ENCODE results near the gene LFNG. TPM values are rescaled to one million over a fixed set of nuclear protein-coding genes. Genes with fewer than 3 reads are reported as not detected.

Gene LFNG
- total RNA-seq, 1 experiment from 2014 or later = 21.3 TPM

DNA sequence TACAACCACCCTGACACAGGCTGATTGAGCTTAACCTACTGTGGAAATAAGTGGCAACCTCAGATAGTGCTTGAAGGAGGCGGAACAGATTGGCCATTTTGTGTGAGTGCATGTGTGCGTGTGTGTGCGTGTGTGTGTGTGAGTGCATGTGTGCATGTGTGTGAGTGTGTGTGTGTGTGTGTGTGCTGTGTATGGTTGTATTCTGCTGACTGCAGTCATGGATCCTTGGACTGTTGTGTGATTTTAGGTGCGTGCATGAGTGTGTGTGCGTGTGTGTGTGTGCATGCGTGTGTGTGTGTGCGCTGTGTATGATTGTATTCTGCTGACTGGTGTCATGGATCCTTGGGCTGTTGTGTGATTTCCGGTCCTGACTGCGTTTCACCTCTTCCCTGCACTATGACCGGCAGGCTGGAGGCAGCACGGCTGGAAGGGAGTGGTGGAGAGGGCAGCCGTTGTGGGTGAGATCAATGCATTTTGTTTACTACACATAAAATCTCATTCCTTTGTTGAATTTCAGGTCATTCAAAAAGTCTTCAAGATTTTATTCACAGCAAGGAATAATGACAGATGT is 45.5 kb downstream of the LFNG start:
- no peak for DNase-seq
- H3K36me3 ChIP-seq (ENCODE audit: low read depth) = no peaks in the 10 kb centered on the region

DNA sequence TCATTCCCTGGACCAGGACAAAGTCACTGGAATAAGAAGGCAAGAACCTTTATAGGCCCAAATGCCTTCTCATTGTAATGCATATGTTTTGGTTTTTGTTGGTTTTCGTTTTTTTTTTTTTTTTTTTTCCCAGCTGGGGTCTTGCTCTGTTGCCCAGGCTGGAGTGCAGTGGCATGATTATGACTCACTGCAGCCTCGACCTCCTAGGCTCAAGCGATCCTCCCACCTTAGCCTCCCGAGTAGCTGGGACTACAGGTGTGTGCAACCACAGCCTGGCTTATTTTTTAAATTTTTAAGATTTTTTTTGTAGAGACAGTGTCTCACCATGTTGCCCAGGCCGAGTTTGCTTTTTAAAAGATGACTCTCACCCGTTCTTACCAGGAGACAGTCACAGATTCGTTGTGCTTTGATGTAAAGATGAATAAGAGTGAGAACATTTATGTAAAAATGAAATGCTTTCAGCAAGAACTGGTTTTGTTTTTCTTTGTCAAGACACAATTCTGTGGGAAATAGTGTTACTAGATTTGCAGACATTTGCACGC is 46.8 kb downstream of the LFNG start:
- Histone ChIP-seq H3K4me1 (replicated peaks; ENCODE audit: insufficient read depth) (no peaks in the 10 kb centered on the region), H3K36me3 (ENCODE audit: low read depth) (no peaks in the 10 kb centered on the region), H3K27ac (no peak overlapping the region), H3K79me2 (ENCODE audit: low read depth) (peaks cover 16% of the 10 kb centered on the region; the same call in 1 of the 2 replicates), H3K9me3 (ENCODE audit: insufficient read depth, low read depth) (no peaks in the 10 kb centered on the region), H3K4me3 (no peak overlapping the region), H2AFZ (no peak overlapping the region), H3K9me2 (ENCODE audit: insufficient read depth) (no peaks in the 10 kb centered on the region), H3K4me2 (no peak overlapping the region), H3F3A (ENCODE audit: insufficient read depth, low read depth) (peaks cover 23% of the 10 kb centered on the region), H3K27me3 (ENCODE audit: insufficient read depth, low read depth) (no peaks in the 10 kb centered on the region), H4K20me1 (ENCODE audit: insufficient read depth) (0 out of 2 replicates have a peak, but pooled peaks cover 11% of the 10 kb centered on the region)
- DNase-seq = no peak
- POLR2A ChIA-PET (ENCODE audit: unreplicated experiment) = interaction anchor here (0.6 to 0.7 kb wide), 2 partner anchors 43 to 68 kb away, joined by 14 to 22 read pairs; no protein-coding TSS in a partner anchor
- CTCF ChIA-PET = interaction anchor here (0.6 kb wide), 2 partner anchors 39 to 121 kb away, joined by 3 read pairs; no protein-coding TSS in a partner anchor
- intact Hi-C loops (cut with micrococcal nuclease; ENCODE audit: unreplicated experiment) = no loop called here
- TF ChIP-seq EZH2 (IDR thresholded peaks at IDR 0.05; ENCODE audit: low read depth) = no peak
- TF ChIP-seq, protein P1, sequence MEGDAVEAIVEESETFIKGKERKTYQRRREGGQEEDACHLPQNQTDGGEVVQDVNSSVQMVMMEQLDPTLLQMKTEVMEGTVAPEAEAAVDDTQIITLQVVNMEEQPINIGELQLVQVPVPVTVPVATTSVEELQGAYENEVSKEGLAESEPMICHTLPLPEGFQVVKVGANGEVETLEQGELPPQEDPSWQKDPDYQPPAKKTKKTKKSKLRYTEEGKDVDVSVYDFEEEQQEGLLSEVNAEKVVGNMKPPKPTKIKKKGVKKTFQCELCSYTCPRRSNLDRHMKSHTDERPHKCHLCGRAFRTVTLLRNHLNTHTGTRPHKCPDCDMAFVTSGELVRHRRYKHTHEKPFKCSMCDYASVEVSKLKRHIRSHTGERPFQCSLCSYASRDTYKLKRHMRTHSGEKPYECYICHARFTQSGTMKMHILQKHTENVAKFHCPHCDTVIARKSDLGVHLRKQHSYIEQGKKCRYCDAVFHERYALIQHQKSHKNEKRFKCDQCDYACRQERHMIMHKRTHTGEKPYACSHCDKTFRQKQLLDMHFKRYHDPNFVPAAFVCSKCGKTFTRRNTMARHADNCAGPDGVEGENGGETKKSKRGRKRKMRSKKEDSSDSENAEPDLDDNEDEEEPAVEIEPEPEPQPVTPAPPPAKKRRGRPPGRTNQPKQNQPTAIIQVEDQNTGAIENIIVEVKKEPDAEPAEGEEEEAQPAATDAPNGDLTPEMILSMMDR (conservative IDR thresholded peaks at IDR 0.05) = no peak
- no TSS peak for BruUV-seq (replicated peaks)

More for the DNA sequence above, 45.5 kb downstream of the LFNG start:
- H3K79me2 ChIP-seq (ENCODE audit: low read depth) = peaks cover 19% of the 10 kb centered on the region; the same call in 1 of the 2 replicates
- H3F3A ChIP-seq (ENCODE audit: insufficient read depth, low read depth) = peaks cover 23% of the 10 kb centered on the region
- H3K4me2 ChIP-seq = no peak overlapping the region
- no peak overlapping the region for H2AFZ ChIP-seq
- no peak overlapping the region for H3K27ac ChIP-seq
- H4K20me1 ChIP-seq (ENCODE audit: insufficient read depth) = 0 out of 2 replicates have a peak, but pooled peaks cover 11% of the 10 kb centered on the region
- no peak overlapping the region for H3K4me3 ChIP-seq
- intact Hi-C loops (cut with micrococcal nuclease; ENCODE audit: unreplicated experiment) = no loop called here
- peaks cover 4% of the 10 kb centered on the region for H3K4me1 ChIP-seq (replicated peaks; ENCODE audit: insufficient read depth)
- H3K27me3 ChIP-seq (ENCODE audit: insufficient read depth, low read depth) = no peaks in the 10 kb centered on the region
- H3K9me3 ChIP-seq (ENCODE audit: insufficient read depth, low read depth) = no peaks in the 10 kb centered on the region
- ChIA-PET POLR2A (ENCODE audit: unreplicated experiment) (no interaction called here), CTCF (no interaction called here)
- no peaks in the 10 kb centered on the region for H3K9me2 ChIP-seq (ENCODE audit: insufficient read depth)
- BruUV-seq (replicated peaks) = no TSS peak
- TF ChIP-seq, protein P1 (conservative IDR thresholded peaks at IDR 0.05) = no peak
- no peak for TF ChIP-seq EZH2 (IDR thresholded peaks at IDR 0.05; ENCODE audit: low read depth)

DNA sequence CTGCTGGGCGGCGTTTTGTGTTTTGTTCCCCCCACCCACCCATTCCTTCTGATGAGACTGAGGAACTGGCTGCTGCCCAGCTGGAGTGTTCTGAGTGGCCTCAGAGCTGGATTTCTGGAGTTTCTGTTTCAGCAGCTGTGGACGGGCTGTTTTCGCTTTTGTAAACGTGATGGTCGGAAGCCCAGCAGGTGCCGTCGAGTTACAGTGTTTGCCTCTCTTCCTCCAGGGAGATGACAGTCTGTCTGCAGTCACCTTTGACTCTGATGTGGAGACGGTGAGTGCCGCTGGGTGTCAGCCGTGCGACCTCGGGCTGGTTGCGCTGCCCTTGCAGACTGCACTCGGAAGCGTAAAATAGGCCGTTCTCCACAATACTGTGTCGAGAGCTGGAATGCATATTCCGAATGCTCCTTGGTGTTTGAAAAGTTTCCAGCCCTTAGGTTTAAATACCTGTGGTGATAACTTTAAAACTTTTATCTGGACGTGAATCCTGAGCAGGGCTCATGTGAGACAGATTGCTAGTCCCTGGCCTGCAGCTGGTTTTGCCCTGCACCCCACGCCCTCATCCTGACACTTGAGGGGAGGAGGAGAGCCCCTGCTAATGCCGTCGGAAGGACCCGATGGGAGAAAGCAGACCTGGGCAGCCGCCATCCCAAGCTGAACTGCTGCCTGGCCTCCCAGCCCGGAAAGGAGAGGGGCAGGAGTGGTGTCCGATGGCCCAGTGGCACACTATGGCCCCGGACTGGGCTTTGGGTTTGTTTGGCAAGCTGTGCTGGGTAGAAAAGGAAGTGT is 47.5 kb downstream of the LFNG start:
- peaks cover 16% of the 10 kb centered on the region for H3F3A ChIP-seq (ENCODE audit: insufficient read depth, low read depth)
- TF ChIP-seq EZH2 (IDR thresholded peaks at IDR 0.05; ENCODE audit: low read depth) = no peak
- TF ChIP-seq, protein P1 (conservative IDR thresholded peaks at IDR 0.05) = no peak
- CTCF ChIA-PET = no interaction called here
- no peaks in the 10 kb centered on the region for H3K4me1 ChIP-seq (replicated peaks; ENCODE audit: insufficient read depth)
- H3K4me2 ChIP-seq = no peak overlapping the region
- 0 out of 2 replicates have a peak, but pooled peaks cover 11% of the 10 kb centered on the region for H3K79me2 ChIP-seq (ENCODE audit: low read depth)
- intact Hi-C loops (cut with micrococcal nuclease; ENCODE audit: unreplicated experiment) = no loop called here
- DNase-seq = no peak
- no peak overlapping the region for H3K4me3 ChIP-seq
- no peak overlapping the region for H3K27ac ChIP-seq
- no peaks in the 10 kb centered on the region for H3K27me3 ChIP-seq (ENCODE audit: insufficient read depth, low read depth)
- H2AFZ ChIP-seq = no peak overlapping the region
- BruUV-seq (replicated peaks) = no TSS peak
- H3K9me2 ChIP-seq (ENCODE audit: insufficient read depth) = no peaks in the 10 kb centered on the region
- no peaks in the 10 kb centered on the region for H3K9me3 ChIP-seq (ENCODE audit: insufficient read depth, low read depth)
- H3K36me3 ChIP-seq (ENCODE audit: low read depth) = no peaks in the 10 kb centered on the region
- H4K20me1 ChIP-seq (ENCODE audit: insufficient read depth) = 0 out of 2 replicates have a peak, but pooled peaks cover 11% of the 10 kb centered on the region
- POLR2A ChIA-PET (ENCODE audit: unreplicated experiment) = no interaction called here
